ENCODE data around the gene PDGFRA.

PDGFRA gene

DNA sequence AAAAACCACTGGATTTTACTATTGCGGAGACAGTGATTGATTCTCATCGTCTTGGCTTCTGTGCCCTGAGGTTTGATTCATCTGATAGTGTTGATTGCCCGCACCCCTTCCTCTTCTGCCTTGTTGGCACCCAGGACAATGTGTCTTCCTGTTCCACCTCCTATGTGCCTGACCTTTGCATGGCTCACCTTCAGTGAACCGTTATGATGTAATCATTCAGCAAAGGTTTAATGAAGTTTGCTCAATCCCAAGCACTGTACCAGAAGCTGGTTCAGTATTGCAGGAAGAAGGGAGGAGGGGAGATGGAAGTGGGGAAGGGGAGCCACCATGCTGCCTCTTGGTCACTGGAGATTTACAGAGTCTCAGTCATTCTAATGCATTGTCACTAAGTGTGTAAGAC lies 36.3 kb downstream of the PDGFRA start:
- DNase-seq, result no peak

- DNase-seq, result no peak
Measured at GRCh38 chr4:54268151-54268550, 39.1 kb downstream of the PDGFRA start.

DNA sequence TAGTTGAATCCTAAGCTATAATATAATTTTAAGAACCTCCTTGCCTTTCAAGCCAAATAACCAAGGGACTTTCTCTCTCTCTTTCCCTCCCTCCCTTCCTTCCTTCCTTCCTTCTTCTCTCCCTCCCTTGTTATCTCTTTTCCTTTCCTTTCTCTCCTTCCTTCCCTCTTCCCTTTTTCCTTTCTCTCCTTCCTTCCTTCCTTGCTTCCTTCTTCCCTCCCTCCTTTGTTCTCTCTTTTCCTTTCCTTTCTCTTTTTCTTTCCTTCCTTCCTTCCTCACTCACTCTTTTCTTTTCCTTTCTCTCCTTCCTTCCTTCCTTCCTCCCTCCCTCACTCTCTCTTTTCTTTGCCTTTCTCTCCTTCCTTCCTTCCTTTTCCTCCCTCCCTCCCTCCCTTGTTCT lies 42.4 kb downstream of the PDGFRA start:
- DNase-seq, result no peak

DNA sequence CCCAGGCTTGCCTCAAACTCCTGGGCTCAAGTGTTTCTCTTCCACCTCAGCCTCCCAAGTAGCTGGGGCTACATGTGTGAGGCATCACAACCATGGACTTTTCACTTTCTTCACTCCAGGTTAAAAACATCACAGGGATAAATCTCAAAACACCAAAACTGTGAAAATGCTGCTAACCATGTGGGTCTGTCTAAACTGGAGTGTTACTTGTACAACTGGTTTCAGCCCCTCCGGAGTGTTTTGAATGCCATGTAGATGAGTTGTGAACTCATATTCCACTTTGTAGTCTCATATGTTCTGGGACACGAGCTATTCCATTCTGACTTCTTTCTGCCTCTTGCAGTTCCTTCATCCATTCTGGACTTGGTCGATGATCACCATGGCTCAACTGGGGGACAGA lies 43.0 kb downstream of the PDGFRA start:
- no peak for DNase-seq

- no peak for DNase-seq
Measured at GRCh38 chr4:54274264-54274663, 45.2 kb downstream of the PDGFRA start.

- DNase-seq, result no peak
Measured at GRCh38 chr4:54274795-54275665, 45.9 kb downstream of the PDGFRA start.

DNA sequence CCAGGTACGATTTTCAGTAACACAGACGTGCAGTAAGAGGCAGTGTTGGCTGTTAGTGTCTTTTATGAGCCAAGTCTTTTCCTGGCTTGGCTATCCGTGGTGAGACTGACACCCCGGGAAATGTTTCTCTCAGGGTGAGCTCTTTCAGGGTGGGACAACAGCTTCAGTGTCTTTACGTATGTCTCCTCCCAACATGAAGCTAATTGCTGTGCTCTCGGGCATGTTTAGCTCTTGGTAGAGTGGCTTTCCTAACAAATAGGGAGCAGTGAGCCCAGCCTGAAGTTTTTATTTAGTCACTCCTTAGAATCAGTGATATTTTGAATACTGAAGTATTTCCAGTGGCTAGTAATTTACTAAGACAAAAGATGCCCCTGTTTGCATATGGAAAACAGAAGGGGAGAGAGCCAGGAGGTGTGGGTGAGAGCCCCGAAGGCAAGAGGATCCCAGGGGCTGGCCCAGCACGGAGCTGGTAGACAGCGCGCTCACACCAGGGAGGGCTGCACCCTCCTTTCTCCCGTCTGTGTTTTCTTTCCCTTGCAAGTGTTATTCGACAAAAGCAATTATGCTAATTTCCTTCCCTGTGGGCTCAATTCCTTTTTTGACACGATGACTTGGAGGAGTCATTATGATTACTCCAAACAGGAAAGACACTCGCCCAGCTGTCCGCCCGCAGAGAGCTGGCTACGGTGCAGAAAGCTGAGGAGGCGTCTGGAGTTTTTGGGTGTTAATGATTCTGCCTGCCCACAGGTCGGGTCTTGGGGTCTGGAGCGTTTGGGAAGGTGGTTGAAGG lies 47.7 kb downstream of the PDGFRA start:
- no peak for DNase-seq

DNA sequence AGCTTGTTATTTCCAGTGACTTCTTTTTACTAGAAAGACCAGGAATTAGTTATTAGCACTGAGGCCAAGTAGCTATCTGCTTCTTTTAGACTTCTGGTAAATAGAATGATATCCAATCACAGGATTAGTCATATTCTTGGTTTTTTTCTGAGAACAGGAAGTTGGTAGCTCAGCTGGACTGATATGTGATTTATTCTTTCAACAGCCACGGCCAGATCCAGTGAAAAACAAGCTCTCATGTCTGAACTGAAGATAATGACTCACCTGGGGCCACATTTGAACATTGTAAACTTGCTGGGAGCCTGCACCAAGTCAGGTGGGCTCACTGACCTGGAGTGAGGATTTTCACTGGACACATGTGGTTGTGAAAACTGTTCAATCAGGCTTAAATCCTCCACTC lies 48.6 kb downstream of the PDGFRA start:
- no peak for DNase-seq

DNA sequence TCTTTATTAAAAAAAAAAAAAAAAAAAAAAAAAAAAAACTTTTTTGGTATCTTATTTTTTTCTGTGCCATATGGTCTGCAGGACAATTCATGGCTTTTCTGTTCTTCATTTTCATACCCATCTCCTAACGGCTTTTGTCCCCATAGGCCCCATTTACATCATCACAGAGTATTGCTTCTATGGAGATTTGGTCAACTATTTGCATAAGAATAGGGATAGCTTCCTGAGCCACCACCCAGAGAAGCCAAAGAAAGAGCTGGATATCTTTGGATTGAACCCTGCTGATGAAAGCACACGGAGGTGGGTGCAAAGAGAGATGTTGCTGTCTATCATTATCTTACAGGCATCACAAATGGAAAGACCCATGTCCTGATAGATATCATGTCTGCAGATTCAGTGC lies 49.1 kb downstream of the PDGFRA start:
- no peak for DNase-seq

- no peak for DNase-seq
Measured at GRCh38 chr4:54281054-54281766, 52.1 kb downstream of the PDGFRA start.

GRCh38 chr4:54282837-54283236 lies 53.7 kb downstream of the PDGFRA start:
- DNase-seq, result no peak

DNA sequence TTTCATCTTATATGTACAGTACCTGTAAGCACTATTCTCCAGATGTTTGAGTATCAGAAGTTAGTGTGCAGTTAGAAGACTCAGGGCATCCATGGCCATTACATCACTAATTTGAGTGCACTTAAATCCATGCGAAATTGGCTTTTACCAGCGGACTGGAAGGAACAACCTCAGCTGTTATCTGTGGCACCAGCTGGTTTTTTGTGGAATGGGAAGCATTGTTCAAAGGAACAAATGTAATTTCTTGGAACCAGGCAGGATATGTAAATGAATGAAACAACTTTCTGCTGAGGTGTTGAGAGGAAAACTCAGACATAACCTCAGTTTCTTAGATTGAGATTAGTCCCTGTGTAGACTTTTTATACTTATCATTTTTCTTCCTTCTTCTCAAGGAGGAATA lies 60.2 kb downstream of the PDGFRA start:
- no peak for DNase-seq

DNA sequence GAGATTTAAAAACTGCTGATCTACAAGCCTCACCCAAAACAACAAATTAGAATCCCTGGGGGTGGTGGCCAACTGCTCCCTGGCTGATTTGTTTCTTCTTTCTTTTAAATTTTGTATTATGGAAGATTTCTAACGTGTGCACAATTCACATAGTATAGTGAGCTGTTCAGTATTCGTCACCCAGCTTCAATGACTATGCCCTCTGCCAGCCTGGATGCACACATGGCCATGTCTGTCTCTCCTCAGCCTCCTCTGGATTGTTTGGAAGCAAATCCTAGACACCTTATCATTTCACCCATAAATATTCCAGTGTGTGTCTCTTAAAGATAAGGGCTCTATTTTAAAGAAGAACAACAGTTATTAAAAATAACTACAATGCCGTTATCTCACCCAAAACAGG lies 61.9 kb downstream of the PDGFRA start:
- DNase-seq, result no peak

DNA sequence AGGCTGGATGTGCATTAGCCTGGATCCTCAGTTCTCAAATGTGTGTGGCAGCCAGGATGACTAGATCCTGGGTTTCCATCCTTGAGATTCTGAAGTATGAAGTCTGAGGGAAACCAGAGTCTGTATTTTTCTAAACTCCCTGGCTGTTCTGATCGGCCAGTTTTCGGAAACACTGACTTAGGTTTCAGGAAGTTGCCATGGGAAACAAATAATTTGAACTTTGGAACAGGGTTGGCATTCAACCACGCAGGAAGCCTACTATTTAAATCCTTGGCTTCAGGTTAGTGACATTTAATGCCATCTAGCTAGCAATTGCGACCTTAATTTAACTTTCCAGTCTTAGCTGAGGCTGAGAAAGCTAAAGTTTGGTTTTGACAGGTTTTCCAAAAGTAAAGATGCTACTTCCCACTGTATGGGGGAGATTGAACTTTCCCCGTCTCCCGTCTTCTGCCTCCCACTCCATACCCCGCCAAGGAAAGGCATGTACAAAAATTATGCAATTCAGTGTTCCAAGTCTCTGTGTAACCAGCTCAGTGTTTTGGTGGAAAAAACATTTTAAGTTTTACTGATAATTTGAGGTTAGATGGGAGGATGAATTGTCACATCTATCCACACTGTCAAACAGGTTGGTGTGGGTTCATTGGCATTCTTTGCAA lies 67.6 kb downstream of the PDGFRA start:
- no peak for DNase-seq

DNA sequence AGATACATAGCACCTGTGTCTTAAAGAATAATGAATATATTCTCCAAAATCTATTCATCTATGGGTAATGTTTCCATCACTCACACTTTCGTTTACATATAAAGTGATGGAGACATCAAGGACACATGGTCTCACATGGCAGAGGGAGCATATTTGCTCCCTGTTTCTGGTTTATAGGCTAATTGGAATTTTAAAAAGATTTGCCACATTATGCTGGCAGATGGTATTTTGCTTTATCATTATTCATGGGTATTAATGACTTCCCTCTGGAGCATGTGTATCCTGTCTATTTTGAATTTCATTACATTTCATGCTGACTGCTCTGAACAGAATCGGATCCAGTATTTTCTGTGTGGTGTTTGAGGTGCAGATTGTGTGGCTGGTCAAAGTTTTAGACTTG lies 79.0 kb downstream of the PDGFRA start:
- DNase-seq, result no peak

GRCh38 chr4:54315561-54316538 lies 86.8 kb downstream of the PDGFRA start:
- DNase-seq, result no peak

- DNase-seq, result no peak
Measured at GRCh38 chr4:54317690-54318089, 88.6 kb downstream of the PDGFRA start.

- DNase-seq, result no peak
Measured at GRCh38 chr4:54318904-54319303, 89.8 kb downstream of the PDGFRA start.

GRCh38 chr4:54320826-54321685 lies 92.0 kb downstream of the PDGFRA start:
- no peak for DNase-seq

DNA sequence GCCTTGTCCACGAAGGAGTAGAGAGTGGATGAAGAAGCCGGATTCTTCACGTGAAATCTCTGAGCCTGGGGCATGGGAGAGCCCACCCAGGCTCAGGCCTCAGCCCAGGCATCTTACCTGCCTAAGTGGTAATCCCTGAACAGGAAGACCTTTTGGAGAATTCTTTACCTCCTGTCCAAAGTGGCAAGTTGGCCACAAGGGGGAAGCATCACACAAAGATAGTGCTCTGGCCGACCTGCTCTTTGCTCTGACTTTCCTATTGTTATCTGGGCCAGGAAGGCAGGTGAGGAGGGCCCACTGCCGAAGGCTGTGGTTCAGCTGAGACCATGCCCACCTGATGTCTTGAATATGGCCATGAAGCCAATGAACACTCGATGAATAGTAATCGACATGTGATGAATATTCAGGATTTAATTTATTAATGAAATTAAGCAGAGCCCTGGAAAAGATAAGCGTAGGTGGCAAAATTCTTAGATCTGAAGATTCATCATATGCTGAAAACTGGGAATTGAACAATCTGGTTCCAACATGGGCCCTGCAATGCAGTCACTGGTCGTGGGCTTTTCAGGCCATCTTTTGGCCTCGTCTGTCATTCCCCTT lies 93.8 kb downstream of the PDGFRA start:
- DNase-seq, result no peak

Data from cortex of kidney (tissue), 1 donor.